Cerebellar nuclear complex (tissue), 1 donor: Measurements from ENCODE around the gene THBS3.
"Not testable (repeated sequence)": the region's sequence is repeated elsewhere in the genome, so short reads cannot be mapped to it uniquely, and the experiment has no call there.

Experiments used
- DNase-seq, 2 experiments: peaks; one replicate each; lab custom pipeline; 2025; lab: John Stamatoyannopoulos, UW

THBS3 gene

GRCh38 chr1:155233502-155233901 is 25.8 kb upstream of the THBS3 start:
- not testable (repeated sequence) for DNase-seq

GRCh38 chr1:155232001-155232978 is 24.6 kb upstream of the THBS3 start:
- DNase-seq = not testable (repeated sequence)

- DNase-seq = not testable (repeated sequence)
Observed at GRCh38 chr1:155231302-155231701, 23.6 kb upstream of the THBS3 start.

GRCh38 chr1:155228096-155228427 is 20.4 kb upstream of the THBS3 start:
- DNase-seq = no peak

GRCh38 chr1:155227261-155228095 is 19.8 kb upstream of the THBS3 start:
- DNase-seq = peak; percentile 84 to 91

GRCh38 chr1:155226910-155227260 is 19.2 kb upstream of the THBS3 start:
- DNase-seq = no peak

GRCh38 chr1:155226188-155226909 is 18.7 kb upstream of the THBS3 start:
- no peak for DNase-seq

GRCh38 chr1:155225404-155225759 is 17.7 kb upstream of the THBS3 start:
- not testable (repeated sequence) for DNase-seq

GRCh38 chr1:155223047-155223446 is 15.3 kb upstream of the THBS3 start:
- DNase-seq = no peak

- not testable (repeated sequence) for DNase-seq
Observed at GRCh38 chr1:155220211-155220965, 12.7 kb upstream of the THBS3 start.

- DNase-seq = peak in 1 of 2 experiments; percentile 6
Observed at GRCh38 chr1:155219592-155220031, 11.9 kb upstream of the THBS3 start.

- peak; percentile 12 to 88 for DNase-seq
Observed at GRCh38 chr1:155218854-155219591, 11.3 kb upstream of the THBS3 start.

- DNase-seq = not testable (repeated sequence)
Observed at GRCh38 chr1:155214702-155215101, 7.0 kb upstream of the THBS3 start.

GRCh38 chr1:155212051-155212440 is 4.3 kb upstream of the THBS3 start:
- DNase-seq = not testable (repeated sequence)

- not testable (repeated sequence) for DNase-seq
Observed at GRCh38 chr1:155211381-155212050, 3.8 kb upstream of the THBS3 start.

GRCh38 chr1:155210314-155211104 is 2.8 kb upstream of the THBS3 start:
- DNase-seq = no peak

GRCh38 chr1:155209312-155209721 is 1.6 kb upstream of the THBS3 start:
- DNase-seq = no peak

GRCh38 chr1:155208541-155209311 is 1.0 kb upstream of the THBS3 start, which contains the start of gene MTX1:
TSS of gene MTX1 (plus strand) at chr1:155208695. CDS start at chr1:155208805, 110 bp downstream.
- DNase-seq = peak in 1 of 2 experiments; percentile 30
